Bone marrow (tissue), 2 donors: Measurements from ENCODE around the gene RAB11FIP2.
"Not testable (repeated sequence)": the region's sequence is repeated elsewhere in the genome, so short reads cannot be mapped to it uniquely, and the experiment has no call there.

Source experiments
- DNase-seq, 2 donors: peaks; one replicate each; lab custom pipeline; 2025; lab: John Stamatoyannopoulos, UW

RAB11FIP2 gene, protein sequence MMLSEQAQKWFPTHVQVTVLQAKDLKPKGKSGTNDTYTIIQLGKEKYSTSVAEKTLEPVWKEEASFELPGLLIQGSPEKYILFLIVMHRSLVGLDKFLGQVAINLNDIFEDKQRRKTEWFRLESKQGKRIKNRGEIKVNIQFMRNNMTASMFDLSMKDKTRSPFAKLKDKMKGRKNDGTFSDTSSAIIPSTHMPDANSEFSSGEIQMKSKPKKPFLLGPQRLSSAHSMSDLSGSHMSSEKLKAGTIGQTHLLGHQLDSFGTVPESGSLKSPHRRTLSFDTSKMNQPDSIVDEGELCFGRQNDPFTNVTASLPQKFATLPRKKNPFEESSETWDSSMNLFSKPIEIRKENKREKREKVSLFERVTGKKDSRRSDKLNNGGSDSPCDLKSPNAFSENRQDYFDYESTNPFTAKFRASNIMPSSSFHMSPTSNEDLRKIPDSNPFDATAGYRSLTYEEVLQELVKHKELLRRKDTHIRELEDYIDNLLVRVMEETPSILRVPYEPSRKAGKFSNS

DNA sequence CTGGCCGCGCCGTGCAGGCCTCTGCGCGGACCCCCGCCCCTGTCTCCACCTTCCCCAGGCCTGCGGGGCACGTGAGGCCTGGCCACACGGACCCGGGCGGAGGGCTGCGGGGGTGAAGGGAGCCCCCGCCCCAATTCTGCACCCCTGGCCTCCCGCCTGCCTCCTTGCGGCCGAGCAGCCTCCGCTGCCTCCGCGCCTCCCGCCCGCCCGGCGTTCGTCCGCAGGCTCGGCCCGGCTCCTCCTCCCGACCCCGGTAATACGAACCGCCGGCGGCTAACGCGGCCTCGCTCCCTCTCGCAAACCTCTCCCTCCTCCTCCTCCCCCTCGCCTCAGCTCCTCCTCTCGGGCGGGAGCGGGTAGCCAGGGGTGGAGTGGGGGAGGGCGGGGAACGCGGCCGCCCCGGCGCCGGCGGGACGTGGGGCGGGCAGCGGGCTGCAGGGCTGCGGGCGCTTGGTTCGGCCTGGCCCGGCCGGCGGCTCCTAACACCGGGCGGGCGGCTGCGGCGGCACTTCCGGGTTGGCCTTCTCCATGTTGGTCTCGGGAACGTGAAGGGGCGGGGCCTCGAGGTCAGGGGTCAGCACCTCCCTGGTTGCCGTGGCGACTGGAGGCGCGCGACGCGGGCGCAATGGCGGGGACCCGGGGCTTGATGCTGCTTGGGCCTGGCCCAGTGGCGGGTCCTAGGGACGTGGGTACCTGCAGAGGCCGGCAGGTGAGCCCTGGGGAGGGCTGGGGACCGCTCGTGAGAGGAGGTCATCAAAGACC lies at the start of gene RAB11FIP2:
Gene RAB11FIP2 (minus strand): TSS at position 547 of the 762 bp plus-strand sequence. CDS start 778 bp downstream, outside the sequence.
- peak; percentile 56 to 95 for DNase-seq

DNA sequence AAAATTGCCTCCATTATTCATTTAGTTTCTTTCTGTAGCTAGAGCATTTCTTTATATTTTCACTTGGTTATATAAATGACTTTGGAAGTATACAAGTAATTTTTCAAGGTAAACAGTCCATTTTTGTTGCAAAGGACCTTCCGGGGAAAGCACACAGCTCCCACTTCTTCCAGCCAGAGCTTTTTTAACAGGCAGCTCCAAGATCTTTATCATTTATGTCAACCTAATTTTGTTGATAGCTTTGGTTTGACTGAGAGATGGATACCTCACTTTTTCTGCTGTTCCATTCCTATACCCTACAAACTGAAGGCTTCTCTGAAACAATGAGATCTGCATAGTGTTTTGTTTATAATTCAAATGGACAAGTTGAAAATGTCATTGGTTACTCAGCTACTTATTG lies 49.3 kb upstream of the RAB11FIP2 start:
- no peak for DNase-seq

DNA sequence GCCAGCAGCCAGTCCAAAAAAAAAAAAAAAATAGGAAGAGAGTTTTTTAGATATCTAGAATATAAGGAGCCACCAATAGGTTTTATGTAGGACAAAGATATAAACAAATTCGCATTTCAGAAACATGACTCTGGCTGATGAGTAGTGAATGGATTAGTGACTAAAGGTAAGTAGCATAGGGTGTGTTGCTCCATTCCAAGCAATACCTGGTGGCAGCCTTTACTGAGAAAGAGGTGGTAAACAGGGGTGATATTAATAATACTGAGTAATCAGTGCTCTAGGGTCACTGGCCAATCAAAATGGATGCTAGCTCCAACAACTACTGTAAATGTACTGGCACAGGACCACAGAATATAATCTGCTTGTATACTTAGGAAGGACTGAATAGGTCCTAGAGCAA lies 45.5 kb upstream of the RAB11FIP2 start:
- DNase-seq, result no peak

DNA sequence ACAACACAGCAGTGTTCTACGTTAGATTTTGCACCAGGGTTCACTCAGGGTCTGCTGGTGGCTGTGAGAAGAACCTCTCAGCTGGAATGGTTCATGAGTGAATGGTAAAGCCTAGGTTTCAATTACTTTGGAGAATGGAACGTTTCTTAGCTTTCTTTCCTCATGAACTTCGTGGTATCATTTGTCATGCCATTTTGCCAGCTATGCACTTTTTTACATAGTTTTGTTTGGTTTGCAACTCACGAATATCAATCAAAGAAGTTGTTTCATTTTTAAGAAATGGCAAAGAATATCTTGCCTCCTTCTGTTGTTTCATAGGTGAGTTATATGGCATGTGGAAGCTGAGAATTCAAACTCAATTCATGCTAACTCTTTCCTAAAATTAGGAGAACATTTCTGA lies 34.1 kb upstream of the RAB11FIP2 start:
- no peak for DNase-seq

DNA sequence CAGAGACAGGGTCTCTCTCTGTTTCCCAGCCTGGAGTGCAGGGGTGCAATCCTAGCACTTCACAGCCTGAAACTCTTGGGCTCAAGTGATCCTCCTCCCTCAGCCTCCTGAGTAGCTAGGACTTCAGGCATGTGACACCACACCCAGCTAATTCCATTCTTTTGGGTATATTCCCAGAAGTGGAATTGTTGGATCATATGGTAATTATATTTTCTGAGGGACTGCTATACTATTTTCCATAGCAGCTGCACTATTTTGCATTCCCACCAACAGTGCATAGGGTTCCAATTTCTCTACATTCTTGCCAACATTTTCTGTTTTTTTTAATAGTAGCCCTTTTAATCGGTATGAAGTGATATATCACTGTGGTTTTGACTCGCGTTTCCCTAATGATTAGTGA lies 30.0 kb upstream of the RAB11FIP2 start:
- no peak for DNase-seq

DNA sequence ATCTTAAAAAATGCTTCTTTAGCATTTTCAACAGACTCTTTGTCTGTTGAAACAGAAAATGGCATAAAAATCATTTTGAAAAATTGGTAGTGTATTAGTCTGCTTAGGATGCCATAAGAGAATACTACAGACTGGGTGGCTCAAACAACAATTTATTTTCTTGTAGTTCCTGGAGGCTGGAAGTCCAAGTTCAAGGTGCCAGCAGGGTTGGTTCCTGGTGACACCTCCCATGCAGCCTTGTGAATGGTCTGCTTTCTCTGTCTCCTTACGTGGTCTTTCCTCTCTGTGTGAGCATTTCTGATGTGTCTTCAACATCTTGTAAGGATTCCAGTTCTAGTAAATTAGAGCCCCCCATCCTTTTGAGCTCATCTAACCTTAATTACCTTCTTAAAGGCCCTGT lies 26.1 kb upstream of the RAB11FIP2 start:
- DNase-seq, result no peak

DNA sequence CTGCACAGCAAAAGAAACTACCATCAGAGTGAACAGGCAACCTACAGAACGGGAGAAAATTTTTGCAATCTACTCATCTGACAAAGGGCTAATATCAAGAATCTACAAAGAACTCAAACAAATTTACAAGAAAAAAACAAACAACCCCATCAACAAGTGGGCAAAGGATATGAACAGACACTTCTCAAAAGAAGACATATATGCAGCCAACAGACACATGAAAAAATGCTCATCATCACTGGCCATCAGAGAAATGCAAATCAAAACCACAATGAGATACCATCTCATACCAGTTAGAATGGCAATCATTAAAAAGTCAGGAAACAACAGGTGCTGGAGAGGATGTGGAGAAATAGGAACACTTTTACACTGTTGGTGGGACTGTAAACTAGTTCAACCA lies 20.6 kb upstream of the RAB11FIP2 start:
- not testable (repeated sequence) for DNase-seq

DNA sequence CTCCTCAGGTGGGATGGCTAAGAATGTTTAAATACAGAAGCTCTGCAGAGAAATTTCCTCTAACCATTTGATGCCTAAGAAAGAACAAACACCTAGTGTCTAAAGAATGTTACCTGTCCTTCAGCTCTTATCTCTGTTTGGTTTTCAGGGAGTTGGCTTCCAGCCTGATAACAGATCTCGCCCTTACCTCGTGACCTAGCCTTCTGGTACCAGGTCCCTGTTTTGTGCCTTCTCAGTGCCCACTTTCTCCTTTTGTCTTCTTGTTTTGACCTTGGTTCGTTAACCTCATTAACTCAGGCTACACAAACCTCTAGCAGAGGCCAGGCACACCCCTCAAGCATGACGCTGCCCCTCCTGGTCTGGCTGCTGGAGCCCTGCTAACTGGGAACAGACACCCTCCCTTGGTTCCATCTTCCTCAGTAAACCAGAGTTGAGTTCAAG lies 16.1 kb upstream of the RAB11FIP2 start:
- DNase-seq, result no peak

DNA sequence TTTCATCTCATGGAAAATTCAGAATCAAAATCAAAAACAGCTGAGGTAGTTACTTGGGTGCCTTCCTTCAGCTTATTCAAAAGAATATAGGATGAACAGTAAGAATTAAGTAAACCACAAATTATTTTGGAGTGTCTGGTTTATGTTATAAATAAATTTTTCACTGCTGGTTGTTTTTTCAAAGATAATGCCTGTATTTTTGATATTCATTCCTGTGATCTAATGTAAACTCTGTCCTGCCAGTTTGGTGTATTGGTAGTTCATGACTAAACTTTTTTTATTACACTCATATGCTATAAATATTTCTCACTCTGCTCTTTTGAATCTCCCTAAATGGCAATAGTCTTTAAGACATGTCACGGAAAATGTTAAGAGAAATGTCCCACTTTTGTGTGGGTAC lies 11.6 kb upstream of the RAB11FIP2 start:
- no peak for DNase-seq

DNA sequence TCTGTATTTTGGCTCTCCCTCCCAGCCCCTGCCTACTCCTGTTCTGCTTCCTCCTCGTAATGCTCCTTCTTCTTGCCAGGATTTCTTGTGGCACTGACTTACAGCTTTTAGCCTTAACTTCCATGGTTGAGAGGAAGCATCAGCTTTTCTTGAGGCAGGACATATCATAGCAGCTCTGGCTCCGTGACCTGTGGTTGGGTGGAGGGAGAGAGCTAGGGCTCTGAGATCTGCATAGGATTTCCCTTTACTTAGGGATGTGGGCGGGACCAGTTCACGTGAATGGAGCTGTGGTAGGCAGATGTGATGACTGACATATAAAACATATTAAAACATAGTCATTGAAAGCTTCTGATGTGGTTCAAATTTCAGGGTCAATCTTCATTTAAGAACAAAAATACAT lies 10.6 kb upstream of the RAB11FIP2 start:
- no peak for DNase-seq

DNA sequence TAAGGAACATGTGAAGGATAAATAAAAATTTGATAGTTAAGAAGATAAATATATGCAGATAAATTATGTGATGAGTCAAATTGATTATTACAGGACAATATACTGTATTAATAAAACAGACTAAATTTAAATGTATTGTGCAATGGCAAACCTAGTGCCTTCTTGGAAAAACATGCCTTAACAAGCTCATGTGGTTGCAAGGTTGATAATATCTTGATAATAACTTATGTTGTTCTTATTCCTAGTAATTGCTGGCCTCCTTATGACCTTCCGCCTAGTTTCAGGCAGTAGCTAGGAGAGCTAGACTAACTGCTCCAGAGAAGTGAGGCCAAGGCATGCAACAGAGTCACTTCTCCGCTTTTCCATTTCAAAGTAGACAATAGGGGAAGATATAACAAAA lies 7.6 kb upstream of the RAB11FIP2 start:
- DNase-seq, result no peak

DNA sequence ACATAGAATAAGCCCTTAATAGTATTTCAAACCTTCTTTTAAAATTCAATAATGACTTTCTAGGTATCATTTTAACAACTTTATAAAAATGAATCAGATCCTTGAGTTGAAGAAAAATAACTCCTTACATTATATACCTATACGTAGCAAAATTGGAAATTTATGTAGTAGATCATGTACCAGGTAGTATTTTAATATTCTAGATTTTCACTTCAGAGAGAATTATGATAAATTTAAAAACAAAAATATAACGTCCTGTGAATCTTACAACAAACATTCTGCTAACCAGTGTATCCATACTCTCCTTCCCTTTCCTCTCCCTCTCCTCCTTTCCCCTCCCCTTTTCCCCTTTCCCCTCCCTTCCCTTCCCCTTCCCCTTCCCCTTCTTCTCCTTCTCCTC lies 6.1 kb upstream of the RAB11FIP2 start:
- no peak for DNase-seq

DNA sequence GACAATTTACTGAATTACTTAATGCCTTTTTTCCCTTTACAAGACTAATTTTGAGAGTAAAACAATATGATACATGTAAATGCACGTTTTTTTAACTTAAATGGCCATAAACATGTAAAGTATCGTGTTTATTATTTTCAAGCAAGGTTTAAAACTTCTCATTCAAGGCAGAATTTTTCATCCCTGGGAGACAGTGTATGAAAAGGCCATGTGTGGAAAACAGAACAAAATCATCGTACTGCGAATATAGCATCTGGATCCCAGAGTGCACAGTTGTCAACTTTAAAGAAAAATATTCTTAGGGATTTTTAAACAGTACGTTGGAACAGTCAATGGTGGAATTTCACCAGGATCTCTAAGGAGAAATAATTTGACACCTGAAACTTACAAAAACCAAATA lies 1.1 kb upstream of the RAB11FIP2 start:
- no peak for DNase-seq

DNA sequence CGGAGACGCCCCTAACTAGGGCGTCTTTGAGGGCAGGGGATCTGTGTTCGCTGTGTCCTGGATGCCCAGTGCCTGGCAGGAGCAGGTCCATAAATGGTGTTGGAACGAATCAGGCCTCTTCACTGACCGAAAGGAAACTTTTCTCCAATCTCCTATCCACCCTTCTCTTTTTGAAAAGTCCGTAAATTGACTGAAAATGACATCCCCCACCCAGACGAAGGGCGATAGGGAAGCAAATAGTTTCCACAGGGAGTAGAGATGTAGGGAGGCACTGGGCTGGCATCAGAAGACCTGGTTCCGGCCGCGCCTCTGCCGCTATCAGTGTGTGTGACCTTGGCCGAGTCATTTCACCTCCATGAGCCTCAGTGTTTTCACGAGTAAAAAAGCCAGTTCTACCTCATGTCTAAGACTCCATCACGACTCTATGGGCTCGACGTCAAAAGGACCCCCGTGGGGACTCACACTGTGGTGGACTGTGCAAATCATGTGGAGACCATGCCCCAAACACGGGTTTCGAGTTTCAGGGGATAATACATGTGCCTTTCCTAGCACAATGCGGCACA lies 497 bp upstream of the RAB11FIP2 start:
- DNase-seq, result no peak

DNA sequence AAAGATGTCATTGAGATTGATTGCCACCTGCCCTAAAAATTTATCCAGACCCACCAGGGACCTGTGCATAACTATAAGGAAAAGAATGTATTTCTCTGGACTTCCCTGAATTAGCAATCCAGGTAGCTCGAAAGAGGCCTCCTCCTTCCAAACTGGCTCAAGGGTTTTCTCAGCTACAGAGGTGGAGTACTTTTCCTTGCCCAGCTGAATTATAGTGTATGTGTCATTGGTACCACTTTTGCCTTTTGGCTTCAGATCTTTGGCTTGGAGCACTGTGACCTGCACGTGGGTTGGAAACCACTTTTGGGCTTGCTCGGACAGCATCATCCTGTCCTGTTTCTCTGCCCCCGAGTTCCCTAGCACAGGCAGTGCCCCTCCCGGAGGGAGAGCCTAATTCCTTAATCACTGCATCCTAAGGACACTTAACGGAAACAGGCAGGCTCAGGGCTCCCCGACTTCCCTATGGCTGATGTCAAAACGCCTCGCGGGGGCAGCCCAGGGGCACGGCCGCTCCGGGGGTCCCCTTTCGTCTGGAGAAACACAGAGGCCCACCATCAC lies 825 bp downstream of the RAB11FIP2 start:
- no peak for DNase-seq

DNA sequence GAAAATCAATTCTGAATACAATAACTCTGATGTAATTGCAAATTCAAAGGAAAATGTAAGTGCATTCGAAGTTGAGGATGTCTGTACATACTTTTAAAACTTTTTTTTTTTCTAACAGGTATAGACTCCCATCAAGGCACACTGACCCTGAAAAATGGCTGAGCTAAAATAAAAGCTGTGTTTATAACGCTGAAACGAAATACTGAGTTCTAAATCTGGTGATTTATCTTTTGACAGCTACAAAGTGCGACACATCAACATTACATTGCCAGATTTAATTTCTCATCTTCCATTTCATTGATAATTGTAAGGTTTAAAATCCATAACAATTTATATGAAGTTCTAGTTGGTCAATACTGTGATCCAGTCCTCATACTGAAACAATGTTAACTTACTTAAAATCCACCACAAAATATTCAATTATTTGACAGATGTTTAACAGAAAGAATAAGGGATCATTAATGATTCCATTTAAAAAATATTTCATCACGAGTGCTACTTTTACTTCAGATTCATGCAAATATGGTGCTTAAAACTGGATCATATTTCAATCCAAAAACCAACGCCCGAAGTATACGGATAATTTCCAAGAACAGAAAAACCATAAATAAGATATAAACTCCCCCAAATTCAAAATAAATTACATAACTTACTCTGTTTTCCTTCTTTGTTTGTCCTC lies 1.4 kb downstream of the RAB11FIP2 start:
- no peak for DNase-seq

DNA sequence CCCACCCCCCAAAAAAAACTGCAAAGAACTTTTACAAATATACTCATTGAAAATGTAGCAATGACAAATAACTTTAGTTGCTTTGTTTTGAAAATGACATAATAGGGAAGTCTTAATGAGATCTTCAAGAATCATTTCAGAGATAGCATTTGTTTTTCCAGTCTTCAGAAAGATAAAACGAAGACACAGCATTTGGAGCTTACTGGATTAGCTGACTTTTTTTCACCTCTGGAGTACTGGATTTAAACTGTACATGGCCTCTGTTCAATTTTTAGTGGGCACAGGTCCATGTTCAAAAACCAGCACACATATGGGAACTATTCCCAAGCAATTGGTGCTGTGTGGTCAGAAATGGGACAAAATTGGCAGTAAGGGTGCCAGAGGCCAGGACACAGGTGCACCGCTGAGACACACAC lies 3.9 kb downstream of the RAB11FIP2 start:
- no peak for DNase-seq

DNA sequence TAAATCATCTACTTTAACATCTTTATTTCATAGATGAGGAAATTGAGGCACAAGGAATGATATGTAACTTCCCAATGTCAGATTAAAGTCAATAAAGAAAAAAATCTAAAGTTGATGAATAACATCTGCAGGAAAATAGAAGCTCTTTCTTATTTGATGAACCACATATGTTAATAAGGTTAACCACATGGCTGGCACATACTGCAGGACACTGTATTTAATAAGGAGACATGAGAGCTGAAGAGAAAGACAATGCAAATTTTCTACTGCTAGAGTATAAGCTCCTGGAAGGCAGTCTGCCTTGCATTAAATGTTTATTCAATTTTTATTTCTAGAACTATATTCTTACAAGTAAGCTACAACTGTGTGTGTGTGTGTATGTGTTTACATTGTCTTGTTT lies 4.4 kb downstream of the RAB11FIP2 start:
- DNase-seq, result no peak

DNA sequence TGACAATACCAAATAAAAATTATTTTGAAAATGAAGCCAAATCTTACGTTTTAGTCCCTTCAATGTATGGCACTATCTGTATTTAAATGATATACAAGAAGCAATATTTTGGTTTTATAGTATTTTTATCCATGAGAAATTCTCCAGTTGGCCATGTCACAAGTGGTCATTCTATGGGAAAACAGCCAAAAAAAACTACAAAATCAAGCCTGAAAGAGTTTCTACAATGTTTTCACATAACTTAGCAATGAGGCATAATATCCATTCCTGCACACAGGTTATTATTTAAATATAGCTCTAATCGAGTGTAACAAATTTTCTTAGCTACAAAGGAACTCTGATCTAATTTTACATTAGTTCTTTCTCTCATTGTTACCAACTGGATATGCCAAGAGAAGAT lies 5.4 kb downstream of the RAB11FIP2 start:
- no peak for DNase-seq

DNA sequence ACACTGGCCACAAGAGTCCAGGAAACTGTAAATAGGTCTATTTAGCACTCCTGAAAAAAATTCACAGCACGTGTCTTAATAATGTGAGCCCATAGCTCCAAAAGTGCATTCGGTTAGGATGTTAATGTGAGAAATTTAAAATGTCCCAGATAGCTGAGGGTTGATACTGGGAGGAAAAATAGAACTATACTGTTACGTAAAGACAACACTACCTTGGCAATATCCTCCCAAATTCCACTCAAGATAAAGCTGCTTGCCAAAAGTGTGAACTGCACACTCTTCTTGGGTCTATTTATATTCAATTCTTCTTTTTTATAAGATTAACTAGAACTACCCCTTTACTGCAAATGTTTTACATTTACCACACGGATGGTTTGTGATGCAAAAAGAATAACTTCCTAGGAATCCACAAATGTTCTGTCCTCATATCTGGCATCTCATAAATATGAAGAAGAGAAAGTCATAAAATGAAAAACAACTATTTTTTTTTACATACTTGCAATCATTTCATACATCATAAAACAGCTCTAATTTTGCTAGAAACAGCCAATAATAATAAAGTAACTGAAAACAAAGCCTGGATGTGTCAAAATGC lies 10.4 kb downstream of the RAB11FIP2 start:
- no peak for DNase-seq

DNA sequence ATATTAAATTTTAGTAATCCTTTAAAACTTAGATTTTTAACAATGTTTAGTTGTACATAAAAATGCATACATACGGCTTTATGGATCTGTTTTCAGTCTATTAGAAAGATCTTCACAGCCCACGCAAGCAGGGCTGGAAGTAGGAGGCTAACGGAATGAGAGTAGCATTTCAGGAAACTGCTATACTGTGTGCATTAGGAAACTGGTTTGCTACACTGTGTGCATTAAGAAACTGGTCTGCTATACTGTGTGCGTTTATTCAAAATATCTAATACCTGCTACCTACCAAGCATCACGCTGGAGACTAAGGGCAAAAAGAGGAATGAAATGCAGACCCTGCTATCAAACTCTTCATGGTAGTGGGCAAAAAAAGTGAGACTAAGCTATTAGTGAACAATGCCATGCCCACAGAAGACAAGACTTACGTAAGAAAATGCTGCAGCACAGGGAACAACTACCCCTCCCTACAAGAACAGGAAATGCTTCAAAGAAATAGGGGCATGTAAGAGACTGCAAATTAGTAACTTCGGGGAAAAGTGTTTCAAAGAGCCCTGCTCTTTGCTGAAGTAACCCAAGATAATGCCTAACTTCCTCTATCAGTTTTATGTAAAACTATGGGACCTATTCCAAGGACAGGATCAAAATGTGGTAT lies 11.3 kb downstream of the RAB11FIP2 start:
- DNase-seq, result peak in 1 of 2 donors; percentile 35
